Rectal smooth muscle tissue (tissue), 1 donor: Measurements from ENCODE around the gene CDKN2C.

Experiments used
- H3K27ac ChIP-seq: one replicate; pipeline ENCODE4 v1.7.0; 2013; ENCODE audit warnings: low read depth, low read length, inconsistent platforms
- H3K27me3 ChIP-seq: one replicate; pipeline ENCODE4 v1.7.0; 2013; ENCODE audit warnings: low read length; ENCODE audit not compliant: control insufficient read depth, insufficient read depth
- H3K36me3 ChIP-seq: one replicate; pipeline ENCODE4 v1.7.0; 2013; ENCODE audit warnings: low read length; ENCODE audit not compliant: control insufficient read depth, insufficient read depth
- H3K4me1 ChIP-seq: one replicate; pipeline ENCODE4 v1.7.0; 2013; ENCODE audit warnings: low read length; ENCODE audit not compliant: control insufficient read depth, insufficient read depth
- H3K4me3 ChIP-seq: one replicate; pipeline ENCODE4 v1.7.0; 2013; ENCODE audit warnings: low read length
- H3K9ac ChIP-seq: one replicate; pipeline ENCODE4 v1.7.0; 2013; ENCODE audit warnings: low read length

Gene CDKN2C

GRCh38 chr1:50968158-50968820 is 1.8 kb upstream of the CDKN2C start:
- Histone ChIP-seq H3K27ac (peak overlapping the region; percentile 97), H3K4me1 (peaks cover 2% of the 10 kb centered on the region), H3K27me3 (no peaks in the 10 kb centered on the region), H3K36me3 (peaks cover 2% of the 10 kb centered on the region), H3K4me3 (peak overlapping the region; percentile 99), H3K9ac (peak overlapping the region; percentile 82)

- Histone ChIP-seq H3K4me1 (peaks cover 2% of the 10 kb centered on the region), H3K9ac (peak overlapping the region; percentile 93), H3K27me3 (no peaks in the 10 kb centered on the region), H3K36me3 (peaks cover 2% of the 10 kb centered on the region), H3K27ac (peak overlapping the region; percentile 97), H3K4me3 (peak overlapping the region; percentile 99)
Measured at GRCh38 chr1:50968821-50969610, 1.0 kb upstream of the CDKN2C start.

GRCh38 chr1:50970509-50970887 is 453 bp downstream of the CDKN2C start:
- Histone ChIP-seq H3K4me3 (peak overlapping the region; percentile 99), H3K9ac (no peak overlapping the region), H3K27ac (peak overlapping the region; percentile 97), H3K4me1 (peaks cover 2% of the 10 kb centered on the region), H3K36me3 (peaks cover 2% of the 10 kb centered on the region), H3K27me3 (no peaks in the 10 kb centered on the region)

- peak overlapping the region; percentile 99 for H3K4me3 ChIP-seq
- H3K4me1 ChIP-seq: peaks cover 2% of the 10 kb centered on the region
- H3K9ac ChIP-seq: no peak overlapping the region
- peak overlapping the region; percentile 97 for H3K27ac ChIP-seq
- peaks cover 2% of the 10 kb centered on the region for H3K36me3 ChIP-seq
- no peaks in the 10 kb centered on the region for H3K27me3 ChIP-seq
Measured at GRCh38 chr1:50970931-50971582, 1.0 kb downstream of the CDKN2C start.

- Histone ChIP-seq H3K27me3 (no peaks in the 10 kb centered on the region), H3K27ac (peak overlapping the region; percentile 3), H3K4me3 (peak overlapping the region; percentile 1), H3K36me3 (peaks cover 2% of the 10 kb centered on the region), H3K4me1 (no peaks in the 10 kb centered on the region), H3K9ac (no peak overlapping the region)
Measured at GRCh38 chr1:50971748-50972305, 1.8 kb downstream of the CDKN2C start.

- Histone ChIP-seq H3K36me3 (peaks cover 2% of the 10 kb centered on the region), H3K4me3 (no peak overlapping the region), H3K9ac (no peak overlapping the region), H3K27ac (peak overlapping the region; percentile 34), H3K4me1 (no peaks in the 10 kb centered on the region), H3K27me3 (no peaks in the 10 kb centered on the region)
Measured at GRCh38 chr1:50972766-50973165, 2.7 kb downstream of the CDKN2C start.

- Histone ChIP-seq H3K27me3 (no peaks in the 10 kb centered on the region), H3K4me1 (no peaks in the 10 kb centered on the region), H3K4me3 (no peak overlapping the region), H3K27ac (no peak overlapping the region), H3K36me3 (peaks cover 2% of the 10 kb centered on the region), H3K9ac (no peak overlapping the region)
Measured at GRCh38 chr1:50973255-50973654, 3.2 kb downstream of the CDKN2C start.

- Histone ChIP-seq H3K27me3 (no peaks in the 10 kb centered on the region), H3K9ac (no peak overlapping the region), H3K27ac (no peak overlapping the region), H3K4me3 (no peak overlapping the region), H3K4me1 (no peaks in the 10 kb centered on the region), H3K36me3 (no peaks in the 10 kb centered on the region)
Measured at GRCh38 chr1:50973875-50974617, 4.0 kb downstream of the CDKN2C start.

- Histone ChIP-seq H3K27ac (no peak overlapping the region), H3K4me1 (no peaks in the 10 kb centered on the region), H3K9ac (no peak overlapping the region), H3K36me3 (no peaks in the 10 kb centered on the region), H3K27me3 (no peaks in the 10 kb centered on the region), H3K4me3 (no peak overlapping the region)
Measured at GRCh38 chr1:50974618-50974935, 4.5 kb downstream of the CDKN2C start.

GRCh38 chr1:50975436-50975835 is 5.4 kb downstream of the CDKN2C start:
- H3K4me1 ChIP-seq: no peaks in the 10 kb centered on the region
- H3K36me3 ChIP-seq: no peaks in the 10 kb centered on the region
- no peak overlapping the region for H3K27ac ChIP-seq
- H3K4me3 ChIP-seq: no peak overlapping the region
- no peak overlapping the region for H3K9ac ChIP-seq
- H3K27me3 ChIP-seq: no peaks in the 10 kb centered on the region

- Histone ChIP-seq H3K36me3 (no peaks in the 10 kb centered on the region), H3K9ac (peak overlapping the region; percentile 95), H3K4me3 (peak overlapping the region; percentile 93), H3K4me1 (no peaks in the 10 kb centered on the region), H3K27ac (peak overlapping the region; percentile 99), H3K27me3 (no peaks in the 10 kb centered on the region)
Measured at GRCh38 chr1:50976111-50976889, 6.3 kb downstream of the CDKN2C start.
